GM13977 (cell line): ENCODE data around the gene IL17B.

Source experiments
- DNase-seq: peaks from one replicate; pipeline ENCODE4 v3.0.0; 2012; ENCODE audit warnings: low spot score
- in situ Hi-C: fragments of 300-500 bp; cut with MboI; formaldehyde crosslinking; loops from one replicate; pipeline ENCODE4 v1.12.0; 2022; ENCODE audit warnings: low sequenced_read_pairs, low pct_unique_long_range_greater_than_20kb, mixed read lengths, inconsistent platforms; ENCODE audit not compliant: unreplicated experiment
- TF ChIP-seq, protein P1 (sequence below): IDR thresholded peaks from 2 replicates; pipeline ENCODE4 v1.5.1; 2012; ENCODE audit warnings: mild to moderate bottlenecking, control low read depth; ENCODE audit not compliant: insufficient read depth; ENCODE audit errors: extremely low read depth, missing control alignments

Gene IL17B

DNA sequence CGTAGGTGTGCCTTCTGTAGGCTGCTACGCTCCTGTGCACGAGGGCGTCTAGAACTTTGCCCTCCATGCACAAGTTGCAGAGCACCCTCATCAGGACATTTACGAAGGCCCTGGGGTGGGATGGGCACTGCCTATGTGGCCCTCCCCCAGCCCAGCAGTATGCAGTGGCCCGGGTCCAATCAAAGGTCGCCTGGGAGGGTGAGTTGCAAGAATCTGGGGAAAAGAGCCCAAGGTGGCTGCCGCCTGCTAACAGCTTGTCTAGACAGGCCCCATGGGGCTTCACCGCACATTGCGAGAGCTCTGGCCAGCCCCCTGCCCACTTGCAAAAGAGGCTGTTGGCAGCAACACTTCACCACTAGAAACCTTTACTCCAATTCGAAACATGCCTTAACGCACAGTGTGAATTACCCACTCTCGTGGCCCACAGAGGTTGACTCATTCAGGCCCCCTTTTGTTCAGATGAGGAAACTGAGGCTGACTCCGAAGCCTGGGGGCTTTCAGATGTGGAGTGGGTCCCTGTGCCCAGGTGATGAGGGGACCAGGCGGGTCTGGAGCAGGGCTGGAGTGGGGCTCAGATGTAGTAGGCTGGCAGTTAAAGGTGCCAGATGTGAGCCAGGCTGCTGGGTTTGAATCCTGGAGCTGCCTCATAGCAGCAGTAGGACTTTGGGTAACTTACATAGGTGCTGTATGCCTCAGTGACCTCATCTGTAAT lies 31.8 kb upstream of the IL17B start:
- TF ChIP-seq, protein P1, sequence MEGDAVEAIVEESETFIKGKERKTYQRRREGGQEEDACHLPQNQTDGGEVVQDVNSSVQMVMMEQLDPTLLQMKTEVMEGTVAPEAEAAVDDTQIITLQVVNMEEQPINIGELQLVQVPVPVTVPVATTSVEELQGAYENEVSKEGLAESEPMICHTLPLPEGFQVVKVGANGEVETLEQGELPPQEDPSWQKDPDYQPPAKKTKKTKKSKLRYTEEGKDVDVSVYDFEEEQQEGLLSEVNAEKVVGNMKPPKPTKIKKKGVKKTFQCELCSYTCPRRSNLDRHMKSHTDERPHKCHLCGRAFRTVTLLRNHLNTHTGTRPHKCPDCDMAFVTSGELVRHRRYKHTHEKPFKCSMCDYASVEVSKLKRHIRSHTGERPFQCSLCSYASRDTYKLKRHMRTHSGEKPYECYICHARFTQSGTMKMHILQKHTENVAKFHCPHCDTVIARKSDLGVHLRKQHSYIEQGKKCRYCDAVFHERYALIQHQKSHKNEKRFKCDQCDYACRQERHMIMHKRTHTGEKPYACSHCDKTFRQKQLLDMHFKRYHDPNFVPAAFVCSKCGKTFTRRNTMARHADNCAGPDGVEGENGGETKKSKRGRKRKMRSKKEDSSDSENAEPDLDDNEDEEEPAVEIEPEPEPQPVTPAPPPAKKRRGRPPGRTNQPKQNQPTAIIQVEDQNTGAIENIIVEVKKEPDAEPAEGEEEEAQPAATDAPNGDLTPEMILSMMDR, result no peak
- no peak for DNase-seq
- in situ Hi-C loops, result no loop called here

DNA sequence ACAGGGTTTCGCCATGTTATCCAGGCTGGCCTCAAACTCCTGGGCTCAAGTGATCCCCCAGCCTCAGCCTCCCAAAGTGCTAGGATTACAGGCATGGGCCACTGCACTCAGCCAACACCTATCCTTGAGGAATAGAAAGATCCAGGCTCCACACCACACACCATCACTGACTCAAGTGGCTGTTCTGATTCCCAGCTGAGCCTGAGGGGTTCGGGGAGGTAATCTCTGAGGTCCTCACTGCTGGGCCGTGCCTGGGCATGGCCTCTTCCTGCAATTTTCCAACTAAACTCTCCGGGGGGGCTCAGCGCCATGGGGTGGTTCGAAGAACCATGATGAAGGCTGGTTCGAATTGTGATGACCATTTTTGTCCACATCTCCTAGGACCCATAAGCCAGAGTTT lies 31.0 kb upstream of the IL17B start:
- no peak for DNase-seq
- in situ Hi-C loops, result no loop called here
- TF ChIP-seq, protein P1, result no peak

DNA sequence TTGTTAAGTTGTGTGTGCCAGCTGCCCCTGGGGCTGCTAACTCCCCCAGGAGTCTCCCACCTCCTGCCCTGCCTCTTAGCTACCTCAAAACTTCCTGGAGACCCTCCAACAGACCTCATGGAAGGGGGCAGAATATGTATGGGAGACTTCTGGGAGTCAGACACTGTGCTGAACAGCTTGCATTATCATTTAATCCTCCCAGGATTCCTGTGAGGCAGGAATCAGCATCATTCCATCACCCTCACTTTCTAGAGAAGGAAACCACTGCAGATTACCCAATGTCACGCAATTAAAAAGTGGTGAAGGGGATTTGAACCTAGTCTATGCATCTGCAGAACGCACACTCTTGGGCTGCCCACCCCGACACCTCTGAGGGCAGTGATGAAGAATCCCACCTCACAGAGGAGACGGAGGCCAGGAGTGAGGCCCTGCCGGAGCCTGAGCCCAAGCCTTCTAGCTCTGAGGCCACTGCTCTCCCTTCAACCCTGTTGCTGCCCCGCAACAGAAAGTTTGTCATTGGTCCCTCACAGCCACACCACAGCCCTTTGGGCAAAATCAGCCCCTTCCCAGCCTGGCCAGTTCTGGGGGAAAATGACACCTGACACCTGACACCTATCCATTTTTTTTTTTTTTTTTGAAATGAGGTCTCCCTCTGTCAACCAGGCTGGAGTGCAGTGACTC lies 30.3 kb upstream of the IL17B start:
- TF ChIP-seq, protein P1, result no peak
- in situ Hi-C loops, result no loop called here

DNA sequence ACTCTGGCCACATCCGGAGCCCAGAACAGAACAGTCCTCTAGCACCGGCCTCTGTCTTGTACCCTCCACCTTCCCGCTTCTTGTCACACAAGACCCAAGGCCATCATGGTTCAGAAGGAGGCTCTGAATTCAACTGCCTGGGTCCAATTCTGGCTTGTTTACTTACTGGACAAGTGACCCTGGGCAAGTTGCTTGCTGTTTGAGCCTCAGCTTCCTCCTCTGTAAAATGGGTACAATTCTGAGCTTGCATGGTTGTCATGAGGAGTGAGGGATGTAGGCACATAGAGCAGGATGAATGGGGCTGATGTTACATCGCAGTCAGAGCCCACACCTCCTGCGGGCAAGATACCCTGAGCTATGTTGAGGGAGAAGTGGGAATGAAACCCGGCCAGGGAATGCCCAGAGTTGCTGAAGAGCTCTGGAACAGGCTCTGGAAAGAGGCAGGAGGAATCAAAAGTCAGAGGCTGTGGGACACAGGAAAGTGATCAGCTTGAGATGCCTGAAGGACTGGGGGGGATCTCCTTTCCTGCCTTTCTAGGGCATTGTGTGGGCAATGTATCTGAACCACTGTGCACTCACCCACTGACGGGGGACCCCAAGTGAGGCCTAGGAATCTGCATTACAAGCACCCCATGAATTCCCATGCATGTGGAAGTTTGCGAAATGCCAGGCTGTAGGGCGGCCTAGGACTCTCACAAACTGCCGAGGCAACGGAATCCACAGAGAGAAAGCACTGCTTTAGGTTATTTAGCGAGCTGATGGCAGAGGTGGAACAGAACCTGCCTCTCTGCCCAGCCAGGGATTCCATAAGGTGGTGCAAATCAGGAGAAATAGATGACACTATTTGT lies 29.4 kb upstream of the IL17B start:
- in situ Hi-C loops, result no loop called here
- DNase-seq, result no peak
- TF ChIP-seq, protein P1, result no peak

More for the DNA sequence above, 30.3 kb upstream of the IL17B start:
- DNase-seq, result no peak

DNA sequence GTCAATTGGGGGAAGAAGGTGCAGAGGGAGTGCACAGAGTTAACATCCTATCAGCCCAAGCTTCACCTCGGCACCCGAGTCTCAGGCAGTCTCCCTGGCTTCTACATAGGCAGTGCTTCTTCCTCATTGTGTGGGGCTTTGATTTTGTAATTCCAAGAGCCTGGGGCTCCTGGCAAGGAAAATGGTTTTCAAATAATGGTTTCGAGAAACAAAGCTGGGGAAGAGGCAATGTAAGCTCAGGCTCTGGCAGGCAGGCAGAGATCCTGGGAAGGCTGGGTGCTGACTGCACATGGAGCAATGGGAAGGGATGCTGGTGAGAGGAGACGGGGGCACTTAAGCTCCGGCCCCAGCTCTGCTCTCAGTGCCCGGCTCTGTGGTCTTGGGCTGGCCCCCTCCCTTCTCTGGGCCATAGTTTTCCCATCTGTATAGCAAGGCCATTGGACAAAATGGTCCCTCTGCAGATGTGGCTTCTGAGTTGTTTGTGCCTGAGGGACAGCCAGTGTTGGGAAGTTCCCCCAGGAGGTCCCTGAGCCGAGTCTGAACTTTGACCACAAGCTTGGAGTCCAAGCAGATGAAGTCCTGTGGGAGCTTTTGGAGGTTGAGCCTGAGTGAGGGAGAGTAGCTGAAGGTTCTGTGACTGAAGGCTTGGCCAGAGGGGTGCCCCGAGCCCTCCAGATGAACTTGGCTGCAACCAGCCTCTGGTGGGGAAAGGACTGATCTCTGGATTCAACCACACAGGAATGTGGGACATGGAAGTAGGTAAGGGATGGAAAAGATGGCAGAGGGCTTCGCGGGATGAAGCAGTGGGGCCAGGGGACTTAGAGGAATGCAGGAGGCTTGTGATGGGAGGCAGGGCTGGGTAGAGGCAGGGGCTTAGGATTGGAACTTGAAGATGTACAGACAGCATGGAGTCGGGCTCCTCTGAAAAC lies 28.5 kb upstream of the IL17B start:
- TF ChIP-seq, protein P1, result no peak
- in situ Hi-C loops, result no loop called here
- no peak for DNase-seq

DNA sequence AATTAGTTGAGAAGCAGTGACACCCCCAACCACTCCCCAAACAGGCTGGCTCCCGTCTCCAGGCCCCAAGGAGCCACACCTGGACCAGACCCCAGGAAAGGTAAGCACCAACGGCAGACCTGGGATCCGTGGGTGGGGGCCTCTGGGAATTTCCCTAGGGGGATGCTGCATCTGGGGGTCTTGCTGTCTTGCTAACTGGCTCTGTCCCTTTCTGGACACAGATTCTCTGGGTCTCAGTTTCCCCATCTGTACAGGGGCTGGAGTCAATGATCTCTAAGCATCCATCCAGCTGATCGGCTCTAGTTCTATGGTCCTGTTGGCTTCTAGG lies 27.9 kb upstream of the IL17B start:
- in situ Hi-C loops, result no loop called here
- TF ChIP-seq, protein P1, result no peak
- no peak for DNase-seq
